Fibroblast of pulmonary artery (primary cell): ENCODE results near the gene MPP1.

Experiments
- DNase-seq: peaks from one replicate; pipeline ENCODE4 v3.0.0-alpha.2; 2010; ENCODE audit warnings: low read depth
- H3K4me3 ChIP-seq: replicated peaks from 2 replicates; pipeline ENCODE4 v1.5.1; 2011; ENCODE audit warnings: low read depth, mild to moderate bottlenecking, control low read depth, low read length, moderate library complexity
- TF ChIP-seq, protein P1 (sequence below): IDR thresholded peaks from 2 replicates; pipeline ENCODE4 v1.5.1; 2011; ENCODE audit warnings: mild to moderate bottlenecking, control low read depth, low read length, inconsistent platforms; ENCODE audit errors: missing control alignments

Gene MPP1

GRCh38 chrX:154791467-154791866 lies 13.8 kb downstream of the MPP1 start:
- H3K4me3 ChIP-seq: no peak overlapping the region
- DNase-seq: no peak
- TF ChIP-seq, protein P1, sequence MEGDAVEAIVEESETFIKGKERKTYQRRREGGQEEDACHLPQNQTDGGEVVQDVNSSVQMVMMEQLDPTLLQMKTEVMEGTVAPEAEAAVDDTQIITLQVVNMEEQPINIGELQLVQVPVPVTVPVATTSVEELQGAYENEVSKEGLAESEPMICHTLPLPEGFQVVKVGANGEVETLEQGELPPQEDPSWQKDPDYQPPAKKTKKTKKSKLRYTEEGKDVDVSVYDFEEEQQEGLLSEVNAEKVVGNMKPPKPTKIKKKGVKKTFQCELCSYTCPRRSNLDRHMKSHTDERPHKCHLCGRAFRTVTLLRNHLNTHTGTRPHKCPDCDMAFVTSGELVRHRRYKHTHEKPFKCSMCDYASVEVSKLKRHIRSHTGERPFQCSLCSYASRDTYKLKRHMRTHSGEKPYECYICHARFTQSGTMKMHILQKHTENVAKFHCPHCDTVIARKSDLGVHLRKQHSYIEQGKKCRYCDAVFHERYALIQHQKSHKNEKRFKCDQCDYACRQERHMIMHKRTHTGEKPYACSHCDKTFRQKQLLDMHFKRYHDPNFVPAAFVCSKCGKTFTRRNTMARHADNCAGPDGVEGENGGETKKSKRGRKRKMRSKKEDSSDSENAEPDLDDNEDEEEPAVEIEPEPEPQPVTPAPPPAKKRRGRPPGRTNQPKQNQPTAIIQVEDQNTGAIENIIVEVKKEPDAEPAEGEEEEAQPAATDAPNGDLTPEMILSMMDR: no peak

DNA sequence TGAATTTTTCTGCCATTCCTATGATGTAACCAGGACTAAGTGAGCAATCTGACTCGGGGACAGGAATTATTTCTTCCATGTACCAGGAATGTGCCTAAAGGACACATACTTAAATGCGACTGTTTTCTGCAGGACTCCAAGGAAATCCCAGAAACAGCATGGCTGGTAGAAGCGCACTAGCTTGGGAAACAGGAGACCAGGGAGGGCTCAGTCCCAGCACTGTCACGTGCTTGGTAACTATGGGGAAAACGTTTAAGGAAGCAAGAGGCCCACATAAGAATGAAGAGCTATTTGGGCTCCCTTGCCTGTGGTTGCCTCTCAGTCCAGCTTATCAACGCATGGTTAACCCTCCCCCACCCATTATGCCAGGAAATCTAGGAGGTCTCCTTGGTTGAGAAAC lies 19.6 kb downstream of the MPP1 start:
- no peak overlapping the region for H3K4me3 ChIP-seq
- TF ChIP-seq, protein P1: no peak
- peak; percentile 50 for DNase-seq

GRCh38 chrX:154784149-154784995 lies 20.9 kb downstream of the MPP1 start:
- DNase-seq: no peak
- TF ChIP-seq, protein P1: no peak
- no peak overlapping the region for H3K4me3 ChIP-seq

GRCh38 chrX:154780968-154781367 lies 24.3 kb downstream of the MPP1 start:
- TF ChIP-seq, protein P1: no peak
- no peak overlapping the region for H3K4me3 ChIP-seq
- no peak for DNase-seq

GRCh38 chrX:154779261-154779660 lies 26.0 kb downstream of the MPP1 start:
- peak; percentile 15 for DNase-seq
- H3K4me3 ChIP-seq: no peak overlapping the region
- TF ChIP-seq, protein P1: no peak

DNA sequence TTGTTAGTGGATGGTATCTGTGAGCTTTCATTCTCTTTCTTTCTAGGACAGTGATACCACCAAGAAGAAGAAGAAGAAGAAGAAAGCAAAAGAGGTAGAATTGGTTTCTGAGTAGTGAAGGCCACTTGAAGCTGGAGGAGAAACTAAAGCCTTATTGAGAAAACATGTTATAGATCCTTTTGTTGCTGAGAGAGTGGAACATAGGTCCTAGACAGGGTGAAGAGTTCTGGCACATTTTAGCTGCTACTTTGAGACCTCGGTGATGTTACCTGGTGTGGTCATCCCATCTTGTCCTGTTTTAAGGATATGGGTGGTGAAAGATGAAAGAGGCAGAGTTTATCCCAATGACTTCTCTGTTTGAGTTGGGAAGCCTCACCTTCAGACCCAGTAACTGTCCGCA lies 28.5 kb downstream of the MPP1 start:
- no peak for DNase-seq
- TF ChIP-seq, protein P1: no peak
- H3K4me3 ChIP-seq: no peak overlapping the region
